Measurements from ENCODE around the gene IGIP. TPM values are rescaled to one million over a fixed set of nuclear protein-coding genes. Genes with fewer than 3 reads are reported as not detected.

IGIP gene
- total RNA-seq, 1 donor from 2014 or later: 2.6 TPM

- no peaks in the 10 kb centered on the region for H3K9me3 Mint-ChIP-seq
- no peak overlapping the region for H3K4me3 Mint-ChIP-seq
- H3K36me3 Mint-ChIP-seq: no peaks in the 10 kb centered on the region
- peak; percentile 24 for TF ChIP-seq CTCF (conservative IDR thresholded peaks at IDR 0.05)
- DNase-seq (ENCODE audit: extremely low spot score, unreplicated experiment): no peak
- peaks cover 50% of the 10 kb centered on the region for H3K27me3 Mint-ChIP-seq
- no peak overlapping the region for H3K27ac Mint-ChIP-seq
- peaks cover 13% of the 10 kb centered on the region for H3K4me1 Mint-ChIP-seq (ENCODE audit: unreplicated experiment)
Measured at GRCh38 chr5:140148508-140148907, 22.8 kb downstream of the IGIP start.

DNA sequence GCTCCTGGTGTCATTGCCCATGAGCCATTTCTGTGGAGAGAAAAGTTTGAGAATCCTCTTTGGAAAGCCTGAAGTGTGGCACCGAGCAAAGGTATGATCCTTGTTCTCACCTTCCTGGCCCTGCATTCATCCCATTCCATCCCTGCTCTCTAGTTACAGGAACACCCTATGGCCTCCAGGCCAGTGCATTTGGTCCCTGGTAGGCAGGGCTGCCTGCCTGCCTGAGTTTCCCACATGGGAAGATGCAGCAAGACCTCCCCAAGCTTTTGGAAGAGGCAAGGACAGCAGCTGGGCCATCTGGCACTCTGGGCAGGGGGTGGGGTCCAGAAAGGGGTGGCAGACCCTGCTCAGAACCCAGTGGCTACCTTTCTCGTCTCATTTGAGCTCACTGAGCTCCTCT, 24.5 kb downstream of the IGIP start:
- no peak overlapping the region for H3K4me3 Mint-ChIP-seq
- no peak for DNase-seq (ENCODE audit: extremely low spot score, unreplicated experiment)
- H3K27ac Mint-ChIP-seq: no peak overlapping the region
- H3K36me3 Mint-ChIP-seq: no peaks in the 10 kb centered on the region
- peaks cover 9% of the 10 kb centered on the region for H3K4me1 Mint-ChIP-seq (ENCODE audit: unreplicated experiment)
- H3K27me3 Mint-ChIP-seq: peaks cover 46% of the 10 kb centered on the region
- no peak for TF ChIP-seq CTCF (conservative IDR thresholded peaks at IDR 0.05)
- H3K9me3 Mint-ChIP-seq: no peaks in the 10 kb centered on the region

DNA sequence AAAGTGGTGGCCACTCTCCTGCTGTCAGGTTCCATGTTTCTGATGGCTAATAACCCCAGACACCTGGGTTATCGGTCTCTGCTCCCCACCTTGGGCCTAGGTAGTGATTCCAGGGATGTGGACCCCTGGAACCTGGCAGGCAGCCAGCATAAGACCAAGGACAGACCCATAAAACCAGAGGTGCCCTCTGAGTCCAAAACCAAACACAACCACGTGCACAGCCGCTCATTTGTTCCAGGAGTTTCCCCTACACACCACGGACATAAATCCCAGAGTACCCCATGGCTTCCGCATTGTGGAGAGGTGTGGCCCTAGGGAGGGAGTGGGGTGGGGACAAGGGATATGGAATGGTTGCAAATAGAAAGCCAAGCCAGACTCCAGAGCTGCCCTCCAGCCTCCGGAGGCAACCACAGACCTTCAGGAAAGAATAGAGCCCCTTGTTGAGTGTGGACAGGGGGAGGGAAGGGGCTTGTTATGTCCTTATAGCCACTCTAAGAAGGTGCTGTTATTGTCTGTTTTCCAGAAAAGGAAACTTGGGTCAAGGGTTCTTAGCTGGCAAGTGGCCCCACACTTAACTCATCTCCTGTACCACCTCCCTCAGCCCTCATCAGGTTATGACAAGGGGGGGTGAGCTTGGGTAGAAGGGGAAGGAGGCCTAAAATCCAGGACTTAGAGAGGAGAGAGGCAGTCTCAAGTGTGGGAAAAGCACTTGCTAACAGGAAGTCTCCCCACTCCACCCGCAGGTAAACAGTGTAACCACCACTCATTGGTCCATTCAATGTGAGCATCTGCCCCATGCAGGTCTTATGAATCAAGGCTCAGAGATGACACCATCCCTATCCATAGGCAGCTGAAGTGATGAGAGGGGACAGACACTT, 25.6 kb downstream of the IGIP start:
- DNase-seq (ENCODE audit: extremely low spot score, unreplicated experiment): no peak
- Mint-ChIP-seq H3K36me3 (no peaks in the 10 kb centered on the region), H3K4me3 (peak overlapping the region; percentile 60), H3K9me3 (no peaks in the 10 kb centered on the region), H3K27ac (peak overlapping the region; percentile 69), H3K27me3 (peaks cover 37% of the 10 kb centered on the region), H3K4me1 (ENCODE audit: unreplicated experiment) (peaks cover 10% of the 10 kb centered on the region)
- TF ChIP-seq CTCF (conservative IDR thresholded peaks at IDR 0.05): no peak

GRCh38 chr5:140152022-140152999, 26.6 kb downstream of the IGIP start:
- H3K36me3 Mint-ChIP-seq: no peaks in the 10 kb centered on the region
- peaks cover 14% of the 10 kb centered on the region for H3K4me1 Mint-ChIP-seq (ENCODE audit: unreplicated experiment)
- peaks cover 27% of the 10 kb centered on the region for H3K27me3 Mint-ChIP-seq
- peak overlapping the region; percentile 60 for H3K4me3 Mint-ChIP-seq
- H3K27ac Mint-ChIP-seq: peak overlapping the region; percentile 69
- no peaks in the 10 kb centered on the region for H3K9me3 Mint-ChIP-seq
- no peak for DNase-seq (ENCODE audit: extremely low spot score, unreplicated experiment)
- no peak for TF ChIP-seq CTCF (conservative IDR thresholded peaks at IDR 0.05)

DNA sequence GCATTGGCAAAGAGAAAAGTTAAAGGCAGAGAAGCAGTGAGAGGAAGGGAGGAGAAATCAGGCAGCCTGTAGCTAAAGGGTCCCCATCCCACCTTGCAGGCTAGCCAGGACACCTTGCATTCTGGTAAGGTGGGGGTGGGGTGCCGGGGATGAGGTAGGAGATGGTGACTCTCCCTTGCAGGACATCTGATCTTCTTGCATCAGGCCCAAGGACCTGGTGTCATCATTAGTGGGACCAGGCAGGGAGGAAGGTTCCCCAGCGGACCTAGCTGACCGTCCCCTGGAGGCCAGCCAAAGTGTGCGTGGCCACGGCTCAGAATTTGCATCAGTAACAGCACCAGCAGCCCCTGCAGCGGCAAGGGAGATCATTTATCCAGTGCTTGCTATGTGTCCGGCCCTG, 27.5 kb downstream of the IGIP start:
- Mint-ChIP-seq H3K27ac (no peak overlapping the region), H3K4me3 (no peak overlapping the region), H3K9me3 (no peaks in the 10 kb centered on the region), H3K36me3 (no peaks in the 10 kb centered on the region), H3K4me1 (ENCODE audit: unreplicated experiment) (peaks cover 14% of the 10 kb centered on the region), H3K27me3 (peaks cover 18% of the 10 kb centered on the region)
- TF ChIP-seq CTCF (conservative IDR thresholded peaks at IDR 0.05): no peak
- DNase-seq (ENCODE audit: extremely low spot score, unreplicated experiment): no peak

All from type B pancreatic cell (in vitro differentiated cells).